ENCODE results near the gene SMYD3.

DNA sequence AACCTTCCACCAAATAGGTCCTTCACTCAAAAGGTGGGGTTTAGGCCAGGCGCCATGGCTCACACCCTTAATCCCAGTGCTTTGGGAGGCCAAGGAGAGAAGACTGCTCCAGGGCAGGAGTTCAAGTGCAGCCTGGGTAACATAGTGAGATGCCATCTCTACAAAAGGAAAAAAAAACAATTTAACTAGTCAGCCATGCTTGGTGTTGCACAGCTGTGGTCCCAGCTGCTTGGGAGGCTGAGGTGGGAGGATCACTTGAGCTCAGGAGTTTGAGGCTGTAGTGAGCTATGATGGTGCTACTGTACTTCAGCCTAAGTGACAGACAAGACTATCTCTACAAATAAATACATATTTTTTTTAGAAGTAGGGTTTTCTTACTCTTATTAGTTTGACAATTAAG is 734.8 kb downstream of the SMYD3 start:
- no peak for TF ChIP-seq NFIC (IDR thresholded peaks at IDR 0.05; ENCODE audit: low read length)
- no peak for TF ChIP-seq POLR2A (IDR thresholded peaks at IDR 0.05; ENCODE audit: insufficient read depth in 1 of 2, low read depth in 2 of 2, low read length in 2 of 2)
- no peak for TF ChIP-seq EED (CRISPR knock-in tag; IDR thresholded peaks at IDR 0.05)
- no peak for TF ChIP-seq FOSL2 (CRISPR knock-in tag; IDR thresholded peaks at IDR 0.05)
- TF ChIP-seq, protein P1, sequence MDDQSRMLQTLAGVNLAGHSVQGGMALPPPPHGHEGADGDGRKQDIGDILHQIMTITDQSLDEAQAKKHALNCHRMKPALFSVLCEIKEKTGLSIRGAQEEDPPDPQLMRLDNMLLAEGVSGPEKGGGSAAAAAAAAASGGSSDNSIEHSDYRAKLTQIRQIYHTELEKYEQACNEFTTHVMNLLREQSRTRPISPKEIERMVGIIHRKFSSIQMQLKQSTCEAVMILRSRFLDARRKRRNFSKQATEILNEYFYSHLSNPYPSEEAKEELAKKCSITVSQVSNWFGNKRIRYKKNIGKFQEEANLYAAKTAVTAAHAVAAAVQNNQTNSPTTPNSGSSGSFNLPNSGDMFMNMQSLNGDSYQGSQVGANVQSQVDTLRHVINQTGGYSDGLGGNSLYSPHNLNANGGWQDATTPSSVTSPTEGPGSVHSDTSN (CRISPR knock-in tag; IDR thresholded peaks at IDR 0.05; ENCODE audit: borderline replicate concordance) = no peak
- TF ChIP-seq, protein P2, sequence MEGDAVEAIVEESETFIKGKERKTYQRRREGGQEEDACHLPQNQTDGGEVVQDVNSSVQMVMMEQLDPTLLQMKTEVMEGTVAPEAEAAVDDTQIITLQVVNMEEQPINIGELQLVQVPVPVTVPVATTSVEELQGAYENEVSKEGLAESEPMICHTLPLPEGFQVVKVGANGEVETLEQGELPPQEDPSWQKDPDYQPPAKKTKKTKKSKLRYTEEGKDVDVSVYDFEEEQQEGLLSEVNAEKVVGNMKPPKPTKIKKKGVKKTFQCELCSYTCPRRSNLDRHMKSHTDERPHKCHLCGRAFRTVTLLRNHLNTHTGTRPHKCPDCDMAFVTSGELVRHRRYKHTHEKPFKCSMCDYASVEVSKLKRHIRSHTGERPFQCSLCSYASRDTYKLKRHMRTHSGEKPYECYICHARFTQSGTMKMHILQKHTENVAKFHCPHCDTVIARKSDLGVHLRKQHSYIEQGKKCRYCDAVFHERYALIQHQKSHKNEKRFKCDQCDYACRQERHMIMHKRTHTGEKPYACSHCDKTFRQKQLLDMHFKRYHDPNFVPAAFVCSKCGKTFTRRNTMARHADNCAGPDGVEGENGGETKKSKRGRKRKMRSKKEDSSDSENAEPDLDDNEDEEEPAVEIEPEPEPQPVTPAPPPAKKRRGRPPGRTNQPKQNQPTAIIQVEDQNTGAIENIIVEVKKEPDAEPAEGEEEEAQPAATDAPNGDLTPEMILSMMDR (CRISPR knock-in tag; IDR thresholded peaks at IDR 0.05) = no peak
- TF ChIP-seq, protein P3, sequence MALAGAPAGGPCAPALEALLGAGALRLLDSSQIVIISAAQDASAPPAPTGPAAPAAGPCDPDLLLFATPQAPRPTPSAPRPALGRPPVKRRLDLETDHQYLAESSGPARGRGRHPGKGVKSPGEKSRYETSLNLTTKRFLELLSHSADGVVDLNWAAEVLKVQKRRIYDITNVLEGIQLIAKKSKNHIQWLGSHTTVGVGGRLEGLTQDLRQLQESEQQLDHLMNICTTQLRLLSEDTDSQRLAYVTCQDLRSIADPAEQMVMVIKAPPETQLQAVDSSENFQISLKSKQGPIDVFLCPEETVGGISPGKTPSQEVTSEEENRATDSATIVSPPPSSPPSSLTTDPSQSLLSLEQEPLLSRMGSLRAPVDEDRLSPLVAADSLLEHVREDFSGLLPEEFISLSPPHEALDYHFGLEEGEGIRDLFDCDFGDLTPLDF (CRISPR knock-in tag; IDR thresholded peaks at IDR 0.05) = no peak
- no peak for TF ChIP-seq EZH2 (conservative IDR thresholded peaks at IDR 0.05; ENCODE audit: low read depth, low read length)
- TF ChIP-seq, protein P4, sequence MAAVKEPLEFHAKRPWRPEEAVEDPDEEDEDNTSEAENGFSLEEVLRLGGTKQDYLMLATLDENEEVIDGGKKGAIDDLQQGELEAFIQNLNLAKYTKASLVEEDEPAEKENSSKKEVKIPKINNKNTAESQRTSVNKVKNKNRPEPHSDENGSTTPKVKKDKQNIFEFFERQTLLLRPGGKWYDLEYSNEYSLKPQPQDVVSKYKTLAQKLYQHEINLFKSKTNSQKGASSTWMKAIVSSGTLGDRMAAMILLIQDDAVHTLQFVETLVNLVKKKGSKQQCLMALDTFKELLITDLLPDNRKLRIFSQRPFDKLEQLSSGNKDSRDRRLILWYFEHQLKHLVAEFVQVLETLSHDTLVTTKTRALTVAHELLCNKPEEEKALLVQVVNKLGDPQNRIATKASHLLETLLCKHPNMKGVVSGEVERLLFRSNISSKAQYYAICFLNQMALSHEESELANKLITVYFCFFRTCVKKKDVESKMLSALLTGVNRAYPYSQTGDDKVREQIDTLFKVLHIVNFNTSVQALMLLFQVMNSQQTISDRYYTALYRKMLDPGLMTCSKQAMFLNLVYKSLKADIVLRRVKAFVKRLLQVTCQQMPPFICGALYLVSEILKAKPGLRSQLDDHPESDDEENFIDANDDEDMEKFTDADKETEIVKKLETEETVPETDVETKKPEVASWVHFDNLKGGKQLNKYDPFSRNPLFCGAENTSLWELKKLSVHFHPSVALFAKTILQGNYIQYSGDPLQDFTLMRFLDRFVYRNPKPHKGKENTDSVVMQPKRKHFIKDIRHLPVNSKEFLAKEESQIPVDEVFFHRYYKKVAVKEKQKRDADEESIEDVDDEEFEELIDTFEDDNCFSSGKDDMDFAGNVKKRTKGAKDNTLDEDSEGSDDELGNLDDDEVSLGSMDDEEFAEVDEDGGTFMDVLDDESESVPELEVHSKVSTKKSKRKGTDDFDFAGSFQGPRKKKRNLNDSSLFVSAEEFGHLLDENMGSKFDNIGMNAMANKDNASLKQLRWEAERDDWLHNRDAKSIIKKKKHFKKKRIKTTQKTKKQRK (IDR thresholded peaks at IDR 0.05; ENCODE audit: low read length) = no peak
- no peak for TF ChIP-seq RNF2 (conservative IDR thresholded peaks at IDR 0.05; ENCODE audit: low read depth)
- TF ChIP-seq, protein P5, sequence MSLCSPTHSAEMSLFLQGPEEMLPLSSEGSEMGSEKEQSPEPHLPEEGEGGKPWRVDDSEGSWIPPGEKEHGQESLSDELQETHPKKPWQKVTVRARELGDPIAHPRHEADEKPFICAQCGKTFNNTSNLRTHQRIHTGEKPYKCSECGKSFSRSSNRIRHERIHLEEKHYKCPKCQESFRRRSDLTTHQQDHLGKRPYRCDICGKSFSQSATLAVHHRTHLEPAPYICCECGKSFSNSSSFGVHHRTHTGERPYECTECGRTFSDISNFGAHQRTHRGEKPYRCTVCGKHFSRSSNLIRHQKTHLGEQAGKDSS (CRISPR knock-in tag; IDR thresholded peaks at IDR 0.05; ENCODE audit: borderline replicate concordance, low read depth) = no peak
- no peak for TF ChIP-seq PRPF4 (IDR thresholded peaks at IDR 0.05; ENCODE audit: low read depth, low read length, poor library complexity, severe bottlenecking)
- TF ChIP-seq, protein P6, sequence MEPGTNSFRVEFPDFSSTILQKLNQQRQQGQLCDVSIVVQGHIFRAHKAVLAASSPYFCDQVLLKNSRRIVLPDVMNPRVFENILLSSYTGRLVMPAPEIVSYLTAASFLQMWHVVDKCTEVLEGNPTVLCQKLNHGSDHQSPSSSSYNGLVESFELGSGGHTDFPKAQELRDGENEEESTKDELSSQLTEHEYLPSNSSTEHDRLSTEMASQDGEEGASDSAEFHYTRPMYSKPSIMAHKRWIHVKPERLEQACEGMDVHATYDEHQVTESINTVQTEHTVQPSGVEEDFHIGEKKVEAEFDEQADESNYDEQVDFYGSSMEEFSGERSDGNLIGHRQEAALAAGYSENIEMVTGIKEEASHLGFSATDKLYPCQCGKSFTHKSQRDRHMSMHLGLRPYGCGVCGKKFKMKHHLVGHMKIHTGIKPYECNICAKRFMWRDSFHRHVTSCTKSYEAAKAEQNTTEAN (CRISPR knock-in tag; conservative IDR thresholded peaks at IDR 0.05) = no peak
- TF ChIP-seq MTF2 (CRISPR knock-in tag; IDR thresholded peaks at IDR 0.05; ENCODE audit: borderline replicate concordance) = no peak
